Measurements from ENCODE around the gene CD160. TPM values are rescaled to one million over a fixed set of nuclear protein-coding genes. Genes with fewer than 3 reads are reported as not detected.
A peak's percentile ranks its signal among the peaks of the same experiment; 100 is the strongest.
"Not testable (repeated sequence)": the region's sequence is repeated elsewhere in the genome, so short reads cannot be mapped to it uniquely, and the experiment has no call there.

The CD160 gene
- total RNA-seq, 1 donor from 2014 or later: not detected

- no peaks in the 10 kb centered on the region for H3K36me3 ChIP-seq
- no peaks in the 10 kb centered on the region for H3K27me3 ChIP-seq
- no peak for DNase-seq (ENCODE audit: low spot score in 2 of 2)
- no peak overlapping the region for H3K27ac ChIP-seq
- no peak overlapping the region for H3K4me3 ChIP-seq
- peaks cover 3 to 7% of the 10 kb centered on the region in 2 donors for H3K4me1 ChIP-seq
- no peak for TF ChIP-seq CTCF (IDR thresholded peaks at IDR 0.05)
- intact Hi-C loops (cut with DNase I): no loop called here
- no peaks in the 10 kb centered on the region for H3K9me3 ChIP-seq
Observed at GRCh38 chr1:145716641-145717345, 2.5 kb upstream of the CD160 start.

- no peak for TF ChIP-seq CTCF (IDR thresholded peaks at IDR 0.05)
- no peaks in the 10 kb centered on the region for H3K9me3 ChIP-seq
- H3K27ac ChIP-seq: no peak overlapping the region
- no peak for DNase-seq (ENCODE audit: low spot score in 2 of 2)
- H3K36me3 ChIP-seq: no peaks in the 10 kb centered on the region
- H3K4me3 ChIP-seq: no peak overlapping the region
- H3K27me3 ChIP-seq: no peaks in the 10 kb centered on the region
- intact Hi-C loops (cut with DNase I): no loop called here
- peaks cover 3 to 7% of the 10 kb centered on the region in 2 donors for H3K4me1 ChIP-seq
Observed at GRCh38 chr1:145717833-145718232, 1.5 kb upstream of the CD160 start.

- H3K4me1 ChIP-seq; H3K27ac ChIP-seq; H3K36me3 ChIP-seq; H3K9me3 ChIP-seq; H3K27me3 ChIP-seq; H3K4me3 ChIP-seq; intact Hi-C loops (cut with DNase I); DNase-seq (ENCODE audit: low spot score in 2 of 2): not testable (repeated sequence)
Observed at GRCh38 chr1:145718465-145718864, 834 bp upstream of the CD160 start.

GRCh38 chr1:145720556-145720877 is 1.2 kb downstream of the CD160 start:
- H3K4me1 ChIP-seq: peaks cover 3 to 7% of the 10 kb centered on the region in 2 donors
- no peaks in the 10 kb centered on the region for H3K27me3 ChIP-seq
- no peaks in the 10 kb centered on the region for H3K9me3 ChIP-seq
- H3K4me3 ChIP-seq: peak overlapping the region; percentile 29 to 61
- no peak for DNase-seq (ENCODE audit: low spot score in 2 of 2)
- intact Hi-C loops (cut with DNase I): no loop called here
- H3K36me3 ChIP-seq: no peaks in the 10 kb centered on the region
- no peak overlapping the region for H3K27ac ChIP-seq
- TF ChIP-seq CTCF (IDR thresholded peaks at IDR 0.05): no peak

- intact Hi-C loops (cut with DNase I): no loop called here
- H3K4me1 ChIP-seq: peaks cover 3 to 7% of the 10 kb centered on the region in 2 donors
- no peaks in the 10 kb centered on the region for H3K36me3 ChIP-seq
- H3K9me3 ChIP-seq: no peaks in the 10 kb centered on the region
- DNase-seq (ENCODE audit: low spot score in 2 of 2): peak; percentile 9 to 84
- peak overlapping the region; percentile 29 to 61 for H3K4me3 ChIP-seq
- peak; percentile 79 to 96 (median 94) for TF ChIP-seq CTCF (IDR thresholded peaks at IDR 0.05)
- no peak overlapping the region for H3K27ac ChIP-seq
- no peaks in the 10 kb centered on the region for H3K27me3 ChIP-seq
Observed at GRCh38 chr1:145720878-145721671, 1.8 kb downstream of the CD160 start.

GRCh38 chr1:145726193-145726592 is 6.9 kb downstream of the CD160 start:
- H3K36me3 ChIP-seq; H3K27ac ChIP-seq; intact Hi-C loops (cut with DNase I); H3K9me3 ChIP-seq; H3K4me3 ChIP-seq; DNase-seq (ENCODE audit: low spot score in 2 of 2); H3K4me1 ChIP-seq; H3K27me3 ChIP-seq: not testable (repeated sequence)
